GM10266 (cell line): ENCODE measurements around the gene MCC.

Experiments used
- DNase-seq: peaks from one replicate; pipeline ENCODE4 v3.0.0; 2012; ENCODE audit errors: extremely low spot score
- CTCF ChIP-seq: IDR thresholded peaks from 2 replicates; pipeline ENCODE4 v1.5.1; 2012; ENCODE audit warnings: mild to moderate bottlenecking, low read depth; ENCODE audit not compliant: control insufficient read depth, insufficient read depth; ENCODE audit errors: missing control alignments

The MCC gene

DNA sequence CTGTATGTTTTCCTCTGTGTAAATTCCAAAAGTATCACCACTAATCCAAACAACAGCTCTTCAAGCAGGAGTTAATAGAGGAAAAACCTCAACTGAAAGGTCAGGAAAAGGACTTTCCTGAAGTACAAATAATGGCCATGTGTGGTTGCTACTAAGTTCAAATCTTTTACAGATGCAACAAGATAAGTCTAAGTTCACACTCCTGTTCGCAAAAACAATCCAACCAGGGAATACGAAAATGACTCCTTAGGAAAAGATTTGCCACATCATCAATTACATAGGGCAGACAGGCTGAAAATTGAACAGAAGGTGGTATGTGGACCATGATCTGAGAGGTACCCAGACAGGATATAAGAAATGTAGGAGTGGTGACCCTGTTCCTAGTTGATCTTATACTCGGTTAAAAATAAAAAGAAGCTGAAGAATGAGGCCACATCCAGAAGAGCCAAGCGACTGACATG is 263.6 kb downstream of the MCC start:
- DNase-seq, result no peak
- no peak for TF ChIP-seq CTCF

GRCh38 chr5:113223831-113224604 is 264.2 kb downstream of the MCC start:
- DNase-seq, result no peak
- TF ChIP-seq CTCF, result no peak

DNA sequence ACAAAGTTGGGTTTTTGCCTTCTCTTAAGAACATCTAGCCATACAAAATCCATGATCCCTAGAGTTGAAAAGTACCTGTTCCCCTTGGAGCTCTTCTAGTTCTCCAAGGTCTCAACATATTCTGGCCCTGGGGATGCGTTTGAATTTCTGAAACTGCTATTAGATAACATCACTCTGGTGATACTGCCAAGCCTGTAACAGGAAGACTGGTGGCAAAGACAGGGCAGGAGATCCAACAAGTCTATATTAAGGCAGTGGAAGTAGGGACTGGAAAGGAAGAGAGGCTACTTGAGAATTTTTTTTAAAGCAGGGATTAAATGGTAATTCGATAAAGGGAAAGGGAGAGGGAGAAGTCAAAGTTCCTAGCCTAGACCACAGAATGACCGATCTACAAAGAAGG is 264.9 kb downstream of the MCC start:
- DNase-seq, result no peak
- TF ChIP-seq CTCF, result no peak

DNA sequence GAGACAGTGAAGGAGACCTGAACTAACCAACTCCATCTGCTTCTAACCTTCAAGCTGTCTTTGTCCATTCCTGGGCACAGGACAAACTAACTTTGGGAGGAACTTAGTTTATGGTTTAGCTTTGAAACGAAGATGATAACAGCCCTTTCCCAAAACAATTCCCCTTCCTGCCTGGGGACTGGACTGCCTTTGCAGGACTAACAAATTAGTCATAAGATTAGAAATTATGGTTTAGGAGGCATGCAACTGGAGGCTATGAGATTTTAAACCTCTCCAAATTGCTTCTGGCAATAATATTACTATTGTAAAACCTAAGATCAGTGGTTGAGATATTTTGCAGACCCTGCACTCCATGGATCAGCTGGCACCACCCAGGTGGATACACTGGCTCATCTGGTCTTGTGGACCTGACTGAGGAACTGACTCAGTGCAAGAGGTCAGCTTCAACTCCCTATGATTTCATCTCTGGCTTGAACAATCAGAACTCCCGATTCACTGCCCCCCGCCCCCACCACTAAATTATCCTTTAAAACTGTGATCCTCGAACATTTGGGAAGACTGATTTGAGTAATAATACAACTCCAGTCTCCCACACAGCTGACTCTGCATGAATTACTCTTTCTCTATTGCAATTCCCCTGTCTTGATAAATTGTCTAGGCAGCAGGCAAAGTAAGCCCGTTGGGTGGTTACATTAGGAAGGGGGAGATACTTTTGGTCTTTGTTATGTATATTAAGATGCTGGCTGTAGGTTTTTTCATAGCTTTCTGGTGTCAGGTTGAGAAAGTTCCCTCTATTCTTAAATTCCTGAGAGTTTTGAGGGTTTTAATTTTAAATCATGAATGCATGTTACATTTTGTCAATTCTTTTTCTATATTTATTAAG is 266.7 kb downstream of the MCC start:
- no peak for TF ChIP-seq CTCF

DNA sequence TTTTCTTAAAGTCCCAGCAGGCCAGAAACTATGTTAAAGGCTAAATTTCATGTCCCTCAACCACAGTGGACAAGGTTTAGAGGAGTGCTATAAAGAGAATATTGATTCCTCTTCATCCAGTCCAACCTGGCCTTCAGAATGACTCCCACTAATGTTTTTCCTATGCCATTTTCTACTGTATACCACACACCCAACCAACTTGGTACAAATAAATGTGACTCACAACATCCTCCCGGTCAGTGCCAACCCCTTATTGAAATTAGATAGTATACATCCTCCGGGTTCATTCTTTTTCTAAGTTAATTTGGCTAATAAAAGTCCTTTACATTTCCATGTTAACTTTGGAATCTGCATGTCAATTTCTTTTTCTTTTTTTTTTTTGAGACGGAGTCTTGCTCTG is 268.6 kb downstream of the MCC start:
- DNase-seq, result no peak
- no peak for TF ChIP-seq CTCF

More for the DNA sequence above, 266.7 kb downstream of the MCC start:
- no peak for DNase-seq

- TF ChIP-seq CTCF, result no peak
These were observed 269.2 kb downstream of the MCC start for GRCh38 chr5:113218906-113219517.

More at GRCh38 chr5:113218906-113219517, 269.2 kb downstream of the MCC start:
- no peak for DNase-seq
